ENCODE data around the gene ZBTB20. TPM values are rescaled to one million over a fixed set of nuclear protein-coding genes. Genes with fewer than 3 reads are reported as not detected.
A peak's percentile ranks its signal among the peaks of the same experiment; 100 is the strongest.

The ZBTB20 gene
- total and polyA plus RNA-seq, 12 donors, result 2.8 to 167 (median 108) TPM

DNA sequence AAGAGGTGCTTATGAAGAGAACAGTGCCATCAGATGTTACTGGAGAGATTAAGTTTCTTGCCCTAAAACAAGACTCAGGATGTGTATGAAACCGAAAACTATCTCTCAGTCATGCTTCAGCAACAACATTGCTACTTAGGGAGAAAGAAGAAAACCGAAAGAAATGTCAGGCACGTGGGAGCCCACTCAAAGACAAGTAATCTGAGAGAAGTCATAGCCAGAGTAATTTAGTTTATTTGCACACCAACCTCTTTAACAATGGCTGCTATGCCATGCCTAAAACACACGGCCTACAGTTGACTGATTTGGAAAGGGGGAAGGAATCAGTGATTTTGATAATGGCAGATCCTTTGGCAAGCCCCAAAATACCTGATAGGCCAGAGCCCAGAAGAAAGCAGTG is 690.3 kb downstream of the ZBTB20 start:
- WGBS, 4 donors, result 94 to 96% (median 94%) methylated on average over 4 of the region's 4 CpGs
- DNase-seq, result no peak
- TF ChIP-seq, protein P1, sequence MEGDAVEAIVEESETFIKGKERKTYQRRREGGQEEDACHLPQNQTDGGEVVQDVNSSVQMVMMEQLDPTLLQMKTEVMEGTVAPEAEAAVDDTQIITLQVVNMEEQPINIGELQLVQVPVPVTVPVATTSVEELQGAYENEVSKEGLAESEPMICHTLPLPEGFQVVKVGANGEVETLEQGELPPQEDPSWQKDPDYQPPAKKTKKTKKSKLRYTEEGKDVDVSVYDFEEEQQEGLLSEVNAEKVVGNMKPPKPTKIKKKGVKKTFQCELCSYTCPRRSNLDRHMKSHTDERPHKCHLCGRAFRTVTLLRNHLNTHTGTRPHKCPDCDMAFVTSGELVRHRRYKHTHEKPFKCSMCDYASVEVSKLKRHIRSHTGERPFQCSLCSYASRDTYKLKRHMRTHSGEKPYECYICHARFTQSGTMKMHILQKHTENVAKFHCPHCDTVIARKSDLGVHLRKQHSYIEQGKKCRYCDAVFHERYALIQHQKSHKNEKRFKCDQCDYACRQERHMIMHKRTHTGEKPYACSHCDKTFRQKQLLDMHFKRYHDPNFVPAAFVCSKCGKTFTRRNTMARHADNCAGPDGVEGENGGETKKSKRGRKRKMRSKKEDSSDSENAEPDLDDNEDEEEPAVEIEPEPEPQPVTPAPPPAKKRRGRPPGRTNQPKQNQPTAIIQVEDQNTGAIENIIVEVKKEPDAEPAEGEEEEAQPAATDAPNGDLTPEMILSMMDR (IDR thresholded peaks at IDR 0.05), result no peak
- no peak for TF ChIP-seq POLR2A (IDR thresholded peaks at IDR 0.05)
- no peak overlapping the region for H3K4me3 ChIP-seq
- no peaks in the 10 kb centered on the region for H3K36me3 ChIP-seq (replicated peaks in 1 of 2)
- H3K27me3 ChIP-seq, result no peaks in the 10 kb centered on the region
- peaks cover 9 to 27% of the 10 kb centered on the region in 2 donors for H3K4me1 ChIP-seq (replicated peaks in 1 of 2)
- intact Hi-C loops (cut with DNase I), result no loop called here
- no peak overlapping the region for H3K27ac ChIP-seq
- H3K9me3 ChIP-seq (replicated peaks in 1 of 3), result no peaks in the 10 kb centered on the region

DNA sequence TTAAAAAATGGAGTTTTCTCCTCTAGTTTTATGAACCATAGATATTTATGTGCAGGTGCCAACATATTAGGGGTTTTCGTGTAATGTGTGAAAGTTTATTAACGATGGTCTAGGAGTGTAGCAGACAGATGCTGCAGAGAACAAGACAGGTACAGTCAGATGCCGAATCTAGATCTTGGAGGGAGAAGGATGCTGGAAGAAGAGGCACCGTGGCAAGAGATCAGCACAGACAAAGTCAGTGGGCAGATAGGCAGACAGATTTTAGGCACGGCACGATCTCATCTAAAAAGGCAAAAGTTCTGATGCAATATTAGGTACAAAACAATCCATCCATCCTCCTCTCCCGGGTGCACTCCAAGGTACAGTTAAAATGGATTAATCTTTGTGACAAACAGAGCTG is 691.7 kb downstream of the ZBTB20 start:
- Histone ChIP-seq H3K4me3 (peak overlapping the region in 1 of 4 donors; percentile 66), H3K27me3 (no peaks in the 10 kb centered on the region), H3K4me1 (replicated peaks in 1 of 2) (peaks cover 11 to 36% of the 10 kb centered on the region in 2 donors), H3K36me3 (replicated peaks in 1 of 2) (no peaks in the 10 kb centered on the region), H3K27ac (peak overlapping the region in 3 of 5 donors; percentile 73 to 78 (median 76)), H3K9me3 (replicated peaks in 1 of 3) (no peaks in the 10 kb centered on the region)
- WGBS, 4 donors, result 34 to 45% (median 41%) methylated on average over 7 of the region's 7 CpGs
- intact Hi-C loops (cut with DNase I), result no loop called here
- peak in 1 of 2 donors; percentile 10 for TF ChIP-seq POLR2A (IDR thresholded peaks at IDR 0.05)
- TF ChIP-seq, protein P1 (IDR thresholded peaks at IDR 0.05), result no peak
- DNase-seq, result no peak

DNA sequence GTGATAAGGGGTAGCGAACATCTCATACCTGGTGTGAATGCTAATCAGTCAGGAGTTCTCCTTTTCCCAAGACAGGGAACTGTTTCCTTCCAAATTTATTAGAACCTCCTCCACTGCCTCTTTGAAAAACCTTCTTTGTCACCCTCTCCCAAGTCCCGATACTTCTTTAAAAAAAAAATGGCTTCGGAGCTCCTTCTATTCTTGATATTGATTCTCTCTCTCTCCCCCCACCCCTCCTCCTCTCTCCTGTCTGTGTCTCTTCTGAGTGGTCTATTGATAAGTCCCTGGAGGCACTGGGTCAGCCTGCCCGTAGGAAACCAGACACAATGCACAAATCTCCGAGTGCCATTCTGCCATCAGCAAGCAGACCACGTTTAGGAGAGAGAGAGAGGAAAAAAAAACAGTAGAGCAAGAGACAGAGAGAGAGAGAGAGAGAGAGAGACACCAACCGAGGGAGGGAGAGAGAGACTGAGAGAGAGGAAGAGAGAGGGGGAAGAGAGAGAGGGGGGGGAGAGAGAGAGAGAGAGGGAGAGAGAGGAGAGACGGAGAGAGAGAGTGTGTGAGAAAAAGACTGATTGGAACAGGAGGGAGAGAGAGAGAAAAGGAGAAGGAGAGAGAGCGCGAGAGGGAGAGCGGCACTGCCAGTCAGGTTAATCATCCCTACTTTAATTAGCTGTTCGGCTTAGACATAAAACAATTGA is 692.4 kb downstream of the ZBTB20 start:
- peak; percentile 23 to 73 (median 40) for DNase-seq

GRCh38 chr3:114453361-114453780 is 693.7 kb downstream of the ZBTB20 start:
- no peak for TF ChIP-seq POLR2A (IDR thresholded peaks at IDR 0.05)
- TF ChIP-seq, protein P1 (IDR thresholded peaks at IDR 0.05), result no peak
- peak overlapping the region in 1 of 4 donors; percentile 66 for H3K4me3 ChIP-seq
- no peaks in the 10 kb centered on the region for H3K9me3 ChIP-seq (replicated peaks in 1 of 3)
- H3K4me1 ChIP-seq (replicated peaks in 1 of 2), result peaks cover 11 to 37% of the 10 kb centered on the region in 2 donors
- no peak for DNase-seq
- H3K36me3 ChIP-seq (replicated peaks in 1 of 2), result no peaks in the 10 kb centered on the region
- intact Hi-C loops (cut with DNase I), result no loop called here
- WGBS, 4 donors, result 49 to 57% (median 55%) methylated on average over 2 of the region's 2 CpGs
- H3K27ac ChIP-seq, result peak overlapping the region in 2 of 5 donors; percentile 76 to 78
- H3K27me3 ChIP-seq, result no peaks in the 10 kb centered on the region

More for the DNA sequence above, 692.4 kb downstream of the ZBTB20 start:
- Histone ChIP-seq H3K4me1 (replicated peaks in 1 of 2) (peaks cover 11 to 40% of the 10 kb centered on the region in 2 donors), H3K4me3 (peak overlapping the region in 2 of 4 donors; percentile 27 to 66), H3K9me3 (replicated peaks in 1 of 3) (no peaks in the 10 kb centered on the region), H3K27ac (peak overlapping the region; percentile 52 to 78 (median 73)), H3K36me3 (replicated peaks in 1 of 2) (no peaks in the 10 kb centered on the region), H3K27me3 (no peaks in the 10 kb centered on the region)
- WGBS, 4 donors, result 2 to 6% (median 4%) methylated on average over 12 of the region's 12 CpGs
- intact Hi-C loops (cut with DNase I), result no loop called here
- TF ChIP-seq, protein P1 (IDR thresholded peaks at IDR 0.05), result peak in 5 of 6 experiments; percentile 38 to 84 (median 69)
- peak in 1 of 2 donors; percentile 10 for TF ChIP-seq POLR2A (IDR thresholded peaks at IDR 0.05)
